Loucy (cell line): ENCODE results near the gene UVRAG.

Experiments used
- H2AFZ ChIP-seq: fragments of 200-600 bp; sonication (generic); 2 replicates; pipeline ENCODE4 v1.6.0; 2016; ENCODE audit warnings: antibody characterized with exemption, mild to moderate bottlenecking, low read length, moderate library complexity
- H3F3A ChIP-seq: fragments of 200-600 bp; 2 replicates; pipeline ENCODE4 v1.6.0; 2016; ENCODE audit warnings: antibody characterized with exemption, low read depth, mild to moderate bottlenecking
- H3K27me3 ChIP-seq: fragments of 200-600 bp; sonication (generic); 2 replicates; pipeline ENCODE4 v1.6.1; 2014; ENCODE audit warnings: low read length, mild to moderate bottlenecking; ENCODE audit not compliant: insufficient read depth, poor library complexity, severe bottlenecking
- H3K36me3 ChIP-seq: fragments of 200-600 bp; sonication (generic); 2 replicates; pipeline ENCODE4 v1.6.1; 2016; ENCODE audit warnings: low read length; ENCODE audit not compliant: insufficient read depth
- H3K4me1 ChIP-seq: fragments of 200-600 bp; sonication (generic); 2 replicates; pipeline ENCODE4 v1.5.1; 2014; ENCODE audit warnings: low read length, mild to moderate bottlenecking; ENCODE audit not compliant: insufficient read depth, poor library complexity, severe bottlenecking
- H3K4me2 ChIP-seq: fragments of 200-600 bp; sonication (generic); 2 replicates; pipeline ENCODE4 v1.6.0; 2014; ENCODE audit warnings: antibody characterized with exemption, low read length, low read depth, mild to moderate bottlenecking; ENCODE audit not compliant: poor library complexity, severe bottlenecking
- H3K4me3 ChIP-seq: fragments of 200-600 bp; sonication (generic); 2 replicates; pipeline ENCODE4 v1.5.1; 2014; ENCODE audit warnings: low read length, mild to moderate bottlenecking, mixed read lengths; ENCODE audit not compliant: poor library complexity, severe bottlenecking
- H3K79me2 ChIP-seq: fragments of 200-600 bp; sonication (generic); 2 replicates; pipeline ENCODE4 v1.6.1; 2014; ENCODE audit warnings: low read length; ENCODE audit not compliant: insufficient read depth
- H3K9ac ChIP-seq: fragments of 200-600 bp; sonication (generic); 2 replicates; pipeline ENCODE4 v1.6.0; 2014; ENCODE audit warnings: mild to moderate bottlenecking, low read depth, low read length, moderate library complexity; ENCODE audit not compliant: poor library complexity, severe bottlenecking
- H3K9me2 ChIP-seq: fragments of 200-600 bp; sonication (generic); replicated peaks from 2 replicates; pipeline ENCODE4 v1.6.1; 2016; ENCODE audit warnings: low read depth, low read length, mixed read lengths
- H3K9me3 ChIP-seq: fragments of 200-600 bp; sonication (generic); 2 replicates; pipeline ENCODE4 v1.6.1; 2014; ENCODE audit warnings: mild to moderate bottlenecking, antibody characterized with exemption, low read length, low read depth; ENCODE audit not compliant: insufficient read depth
- H4K20me1 ChIP-seq: fragments of 200-600 bp; sonication (generic); 2 replicates; pipeline ENCODE4 v1.6.0; 2014; ENCODE audit warnings: antibody characterized with exemption, low read length, mild to moderate bottlenecking; ENCODE audit not compliant: insufficient read depth, poor library complexity, severe bottlenecking
- CTCF ChIP-seq: fragments of 200-600 bp; sonication (generic); conservative IDR thresholded peaks from 2 replicates; pipeline ENCODE4 v1.5.1; 2014; ENCODE audit warnings: mild to moderate bottlenecking, antibody characterized with exemption, low read length
- EZH2phosphoT487 ChIP-seq: fragments of 200-600 bp; IDR thresholded peaks from 2 replicates; pipeline ENCODE4 v1.6.1; 2018; ENCODE audit warnings: antibody characterized with exemption, mild to moderate bottlenecking, moderate library complexity, borderline replicate concordance

The UVRAG gene

GRCh38 chr11:75836417-75836816 is 21.4 kb downstream of the UVRAG start:
- Histone ChIP-seq H2AFZ (no peak overlapping the region), H3K4me2 (no peak overlapping the region), H3K4me1 (peaks cover 7% of the 10 kb centered on the region), H4K20me1 (peaks cover 4% of the 10 kb centered on the region), H3K9me3 (no peaks in the 10 kb centered on the region), H3F3A (no peaks in the 10 kb centered on the region), H3K36me3 (peaks cover 6% of the 10 kb centered on the region; the same call in 1 of the 2 replicates), H3K79me2 (peaks cover 30% of the 10 kb centered on the region), H3K9ac (no peak overlapping the region), H3K4me3 (no peak overlapping the region), H3K9me2 (no peaks in the 10 kb centered on the region), H3K27me3 (no peaks in the 10 kb centered on the region)
- TF ChIP-seq EZH2phosphoT487: no peak
- no peak for TF ChIP-seq CTCF

- Histone ChIP-seq H3K9me3 (no peaks in the 10 kb centered on the region), H2AFZ (no peak overlapping the region), H3K4me1 (peaks cover 7% of the 10 kb centered on the region), H3K79me2 (peaks cover 42% of the 10 kb centered on the region), H3K36me3 (peaks cover 6% of the 10 kb centered on the region; the same call in 1 of the 2 replicates), H3K9ac (no peak overlapping the region), H3F3A (no peaks in the 10 kb centered on the region), H3K27me3 (no peaks in the 10 kb centered on the region), H3K9me2 (no peaks in the 10 kb centered on the region), H3K4me2 (no peak overlapping the region), H4K20me1 (peaks cover 4% of the 10 kb centered on the region), H3K4me3 (no peak overlapping the region)
- TF ChIP-seq CTCF (no peak), EZH2phosphoT487 (no peak)
Observed at GRCh38 chr11:75839851-75840250, 24.8 kb downstream of the UVRAG start.

- H3K9me3 ChIP-seq: no peaks in the 10 kb centered on the region
- no peak overlapping the region for H3K4me2 ChIP-seq
- H3F3A ChIP-seq: no peaks in the 10 kb centered on the region
- H3K9ac ChIP-seq: no peak overlapping the region
- peaks cover 6% of the 10 kb centered on the region; the same call in 1 of the 2 replicates for H3K36me3 ChIP-seq
- no peak overlapping the region for H2AFZ ChIP-seq
- peaks cover 49% of the 10 kb centered on the region for H3K79me2 ChIP-seq
- H4K20me1 ChIP-seq: no peaks in the 10 kb centered on the region
- H3K4me1 ChIP-seq: peaks cover 7% of the 10 kb centered on the region
- H3K27me3 ChIP-seq: no peaks in the 10 kb centered on the region
- TF ChIP-seq EZH2phosphoT487: no peak
- no peak for TF ChIP-seq CTCF
- no peaks in the 10 kb centered on the region for H3K9me2 ChIP-seq
- H3K4me3 ChIP-seq: no peak overlapping the region
Observed at GRCh38 chr11:75840522-75840921, 25.5 kb downstream of the UVRAG start.
